Spleen (tissue), 7 donors: ENCODE results near the gene ZEB2.

ENCODE experiments used
- CTCF ChIP-seq, 11 experiments: fragments of 200-600 bp in 7 of 11; fragments of 450-650 bp in 4 of 11; sonication (generic) in 4 of 11; IDR thresholded peaks in 8 of 11; conservative IDR thresholded peaks in 3 of 11; 1 replicate in 7 of 11; 2 replicates in 4 of 11; pipeline versions ENCODE4 v1.4.0 to v1.8.0; 2016 to 2021; ENCODE audit warnings: antibody characterized with exemption in 11 of 11, inconsistent platforms in 4 of 11, mild to moderate bottlenecking in 1 of 11
- POLR2A ChIP-seq, 3 donors: fragments of 450-650 bp; IDR thresholded peaks; one replicate each; pipeline ENCODE4 v1.5.1; 2017; ENCODE audit warnings: antibody characterized with exemption in 3 of 3, mild to moderate bottlenecking in 1 of 3
- POLR2AphosphoS5 ChIP-seq, 3 donors: sonication (generic); formaldehyde crosslinking; IDR thresholded peaks; one replicate each; pipeline ENCODE4 v1.5.1; 2017; ENCODE audit warnings: antibody characterized with exemption in 3 of 3
- donor health status: DM: no; HTN: no; CAD: no; lungs with moderate emphysema.
- donor health status: DM: no; HTN: no; CAD: no.
- donor health status: DM: no; HTN: no; CAD: no.

GRCh38 chr2:144518748-144519596, 947 bp downstream of the ZEB2 start:
- no peak for TF ChIP-seq CTCF (IDR thresholded peaks at IDR 0.05 in 8 of 11, conservative IDR thresholded peaks at IDR 0.05 in 3 of 11)
- TF ChIP-seq POLR2AphosphoS5 (IDR thresholded peaks at IDR 0.05): no peak
- peak in 2 of 3 donors; percentile 29 for TF ChIP-seq POLR2A (IDR thresholded peaks at IDR 0.05)
